ENCODE results near the gene ACOXL.

Gene ACOXL

GRCh38 chr2:110799376-110799775, 67.0 kb downstream of the ACOXL start:
- no peak for DNase-seq

DNA sequence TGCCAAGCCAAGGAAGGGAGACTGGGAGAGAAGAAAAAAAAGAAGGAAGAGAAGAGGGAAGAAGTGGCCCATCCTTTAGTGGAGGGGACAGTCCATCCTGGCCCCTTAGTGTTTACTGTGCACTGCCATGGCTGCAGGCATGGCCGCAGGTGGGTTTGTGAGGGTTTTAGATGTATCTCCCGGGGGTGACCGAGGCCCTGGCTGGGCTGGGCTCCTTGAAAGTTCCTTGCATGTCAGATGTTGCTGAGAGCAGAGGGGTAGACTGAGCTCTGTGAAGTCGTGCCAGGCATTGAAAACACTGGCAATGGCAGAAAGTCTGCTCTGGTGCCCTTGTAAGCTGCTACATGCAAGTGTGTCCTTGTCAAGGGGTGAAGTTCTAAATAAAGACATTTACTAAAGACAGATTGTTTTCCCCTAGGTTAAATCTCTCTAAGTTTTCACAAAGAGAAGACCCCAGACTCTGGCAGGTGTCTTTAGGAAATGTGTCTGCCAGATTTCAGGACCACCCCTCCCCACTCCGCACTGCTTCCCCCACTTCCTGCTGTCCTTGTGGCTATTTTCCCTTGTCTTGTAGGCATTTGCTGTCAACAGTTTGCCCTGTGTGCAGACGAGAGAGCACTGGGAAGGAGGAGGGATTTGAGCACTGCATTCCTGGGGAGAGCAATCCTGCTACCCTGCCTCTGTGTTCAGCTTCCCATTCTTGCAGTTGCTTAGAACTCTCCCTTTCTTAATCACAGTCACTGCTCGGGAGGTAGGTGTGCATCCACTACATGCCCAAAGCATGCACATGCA, 68.4 kb downstream of the ACOXL start:
- DNase-seq = no peak

DNA sequence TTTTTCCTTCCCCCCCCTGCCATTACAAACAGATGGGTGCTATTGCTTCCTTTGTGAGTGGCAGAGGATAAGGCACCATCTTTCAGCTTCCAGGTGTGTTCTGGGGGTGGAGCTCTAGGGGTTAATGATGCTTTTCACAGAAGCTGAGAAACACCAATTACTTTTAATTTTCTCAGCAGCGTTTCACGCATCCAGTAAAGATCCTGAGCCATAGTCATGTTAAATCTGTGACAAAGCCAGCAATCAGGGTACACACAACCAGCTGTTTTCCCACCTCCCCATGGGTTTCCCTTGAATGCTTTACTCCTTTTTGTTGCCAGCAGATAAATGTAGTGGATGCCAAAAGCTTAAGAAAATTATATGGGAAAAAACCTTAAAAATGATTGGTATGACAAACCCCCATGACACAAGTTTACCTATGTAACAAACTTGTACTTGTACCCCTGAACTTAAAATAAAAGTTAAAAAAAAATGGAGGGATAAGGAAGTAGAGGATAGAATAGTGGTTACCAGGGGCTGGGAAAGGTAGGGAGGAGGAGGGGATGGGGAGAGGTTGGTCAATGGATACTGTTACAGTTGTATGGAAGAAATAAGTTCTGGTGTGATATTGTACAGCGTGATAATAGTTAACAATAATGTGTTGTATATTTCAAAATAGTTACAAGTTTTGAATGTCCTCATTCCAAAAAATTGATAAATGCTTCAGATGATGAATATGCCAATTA, 70.0 kb downstream of the ACOXL start:
- no peak for DNase-seq

GRCh38 chr2:110804433-110804832, 72.1 kb downstream of the ACOXL start:
- DNase-seq = no peak

DNA sequence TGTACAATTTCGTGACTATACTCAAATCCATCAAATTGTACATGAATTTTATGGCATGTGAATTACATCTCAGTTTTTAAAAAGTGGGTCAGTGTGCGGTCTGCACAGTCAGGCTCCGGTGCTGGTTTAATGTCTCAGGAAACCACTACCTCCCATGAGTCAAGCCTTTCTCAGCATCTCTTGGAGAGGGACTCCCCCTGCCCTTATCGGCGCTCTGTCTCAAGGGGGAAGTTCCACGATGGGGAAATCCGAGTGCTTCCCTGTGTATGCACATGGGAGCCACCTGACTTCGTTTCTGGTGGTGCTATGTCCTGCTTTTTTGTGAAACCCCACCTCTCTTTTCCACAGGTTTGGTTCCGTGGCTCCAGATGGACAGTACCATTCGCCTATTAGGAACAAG, 72.5 kb downstream of the ACOXL start:
- DNase-seq = no peak

DNA sequence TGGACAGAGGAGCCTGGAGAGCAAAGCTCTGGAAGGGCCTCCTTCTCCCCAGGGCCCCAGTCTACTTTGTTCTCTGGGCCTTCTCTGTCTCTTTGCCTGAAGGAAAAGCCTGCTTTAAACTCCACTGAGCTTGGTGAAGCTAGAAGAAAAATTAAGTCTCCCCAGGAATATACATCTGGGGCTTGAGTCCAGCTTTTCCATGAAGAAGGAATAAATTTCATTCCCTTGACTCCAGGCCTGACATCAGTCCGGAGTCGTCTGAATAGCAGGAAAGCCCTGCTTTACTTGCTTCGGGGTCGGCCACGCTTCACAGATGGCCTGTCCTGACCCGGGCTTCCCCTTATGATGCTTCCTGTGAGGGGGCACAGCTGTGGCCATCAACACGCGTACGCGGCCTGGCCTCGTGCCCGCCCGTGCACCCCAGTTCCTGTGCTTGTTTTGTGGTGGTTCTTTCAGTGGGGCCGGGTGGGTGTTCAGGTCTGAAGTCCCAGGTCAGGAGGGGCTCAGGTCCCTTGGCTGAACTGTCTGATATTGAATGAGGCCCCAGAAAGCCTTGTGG, 73.6 kb downstream of the ACOXL start:
- DNase-seq = no peak

DNA sequence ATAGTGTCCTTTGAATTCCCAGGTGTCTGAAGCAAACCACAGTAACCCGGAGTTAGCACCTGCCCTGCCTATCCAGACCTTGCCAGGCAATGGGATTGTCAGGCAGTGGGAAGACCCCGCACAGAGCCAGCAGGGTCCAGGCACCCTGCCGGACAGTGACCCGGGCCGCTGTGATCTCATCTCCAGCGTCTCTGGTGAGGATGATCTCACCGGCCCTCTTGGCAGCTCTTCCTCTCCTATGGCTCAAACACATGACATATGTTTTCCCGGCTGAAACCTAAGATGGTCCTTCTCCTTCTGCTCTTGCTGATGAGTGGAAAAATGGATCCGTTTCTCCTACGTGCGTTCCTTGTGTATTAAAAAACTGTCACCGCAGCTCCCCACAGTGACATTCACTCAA, 75.1 kb downstream of the ACOXL start:
- no peak for DNase-seq

- DNase-seq = no peak
Observed at GRCh38 chr2:110810404-110810803, 78.0 kb downstream of the ACOXL start.

GRCh38 chr2:110812726-110813645, 80.6 kb downstream of the ACOXL start:
- DNase-seq = no peak

DNA sequence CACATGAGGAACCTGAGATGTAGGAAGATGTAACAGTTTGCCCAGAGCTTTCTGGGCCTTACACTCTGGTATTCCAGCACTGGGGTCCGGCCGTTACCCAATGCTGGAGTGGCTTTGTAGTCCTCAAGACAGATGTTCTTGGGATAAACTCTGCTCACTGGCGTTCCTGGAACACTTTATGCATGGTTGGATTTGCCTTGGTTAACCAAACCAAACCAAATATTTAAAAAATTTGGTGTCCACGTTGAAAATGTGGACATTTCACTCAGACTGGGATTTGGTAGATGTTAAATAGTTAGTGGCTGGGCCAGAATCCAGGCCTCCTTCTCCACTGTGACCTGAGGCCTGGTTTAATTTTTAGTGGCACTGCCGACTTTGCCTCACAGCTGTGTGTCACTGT, 81.5 kb downstream of the ACOXL start:
- no peak for DNase-seq

DNA sequence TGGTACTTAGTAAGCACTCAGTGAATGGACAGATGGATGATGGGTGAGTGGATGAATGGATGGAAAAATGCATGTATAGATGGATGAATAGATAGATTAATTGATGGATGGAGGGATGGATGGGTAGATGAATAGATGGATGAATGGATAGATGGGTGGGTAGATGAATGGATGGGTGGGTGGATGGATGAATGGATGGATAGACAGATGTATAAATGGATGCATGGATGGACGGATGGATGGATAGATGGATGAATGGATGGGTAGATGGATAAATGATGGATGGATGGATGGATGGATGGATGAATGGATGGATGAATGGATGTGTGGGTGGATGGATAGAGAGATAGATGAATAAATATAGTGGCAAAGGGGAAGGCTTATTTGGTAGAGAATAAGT, 83.6 kb downstream of the ACOXL start:
- no peak for DNase-seq

- no peak for DNase-seq
Observed at GRCh38 chr2:110816404-110817365, 84.3 kb downstream of the ACOXL start.

DNA sequence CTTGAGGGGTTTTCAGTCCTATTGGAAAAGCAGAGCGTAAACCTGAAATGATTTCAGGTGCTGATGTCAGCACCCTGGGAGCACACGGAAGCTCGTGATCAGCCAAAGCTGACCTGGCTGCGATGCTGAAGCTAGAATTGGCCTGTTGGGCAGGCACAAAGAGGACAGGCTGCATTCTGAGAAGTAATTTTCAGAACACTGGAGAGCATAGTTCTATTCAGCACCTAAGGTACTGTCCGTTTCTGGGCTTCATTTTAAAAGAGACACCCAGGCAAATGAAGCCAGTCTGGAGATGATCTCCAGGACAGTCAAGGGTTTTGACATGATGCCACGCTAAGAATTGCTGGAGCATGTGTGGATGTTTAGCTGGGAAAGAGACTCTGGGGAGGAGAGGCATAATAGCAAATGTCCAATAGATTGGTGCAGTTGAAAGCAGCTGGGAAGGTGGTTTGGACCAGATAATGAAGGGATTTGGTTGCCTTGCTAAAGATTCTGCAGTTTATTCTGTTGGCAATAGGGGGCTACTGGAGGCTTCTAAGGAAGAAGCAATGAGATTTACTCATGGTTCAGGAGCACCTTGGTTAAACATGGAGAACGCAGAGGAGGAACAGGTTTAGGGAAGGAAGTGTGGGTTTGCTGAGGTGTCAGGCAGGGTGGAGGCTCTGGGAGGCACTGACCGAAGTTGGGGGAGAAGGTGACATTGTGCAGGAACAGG, 86.6 kb downstream of the ACOXL start:
- no peak for DNase-seq

DNA sequence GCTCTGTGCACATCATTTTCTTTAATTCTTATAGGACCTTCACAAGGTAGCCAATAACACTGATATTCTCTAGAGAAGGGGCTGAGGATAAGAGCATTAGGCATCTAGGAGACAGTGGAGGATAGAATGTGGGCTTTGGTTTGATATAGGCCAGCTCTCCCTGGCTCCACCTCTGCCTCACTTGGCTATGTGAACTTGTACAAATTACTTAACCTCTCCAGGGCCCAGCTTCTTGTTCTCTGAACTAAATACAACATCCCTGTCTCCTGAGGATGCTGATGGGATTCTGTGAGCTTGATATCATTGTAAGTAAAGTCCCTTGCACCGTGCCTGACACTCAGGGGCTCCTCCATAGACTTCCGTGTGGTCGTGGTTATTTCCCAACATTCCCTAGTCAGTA, 87.3 kb downstream of the ACOXL start:
- DNase-seq = no peak

DNA sequence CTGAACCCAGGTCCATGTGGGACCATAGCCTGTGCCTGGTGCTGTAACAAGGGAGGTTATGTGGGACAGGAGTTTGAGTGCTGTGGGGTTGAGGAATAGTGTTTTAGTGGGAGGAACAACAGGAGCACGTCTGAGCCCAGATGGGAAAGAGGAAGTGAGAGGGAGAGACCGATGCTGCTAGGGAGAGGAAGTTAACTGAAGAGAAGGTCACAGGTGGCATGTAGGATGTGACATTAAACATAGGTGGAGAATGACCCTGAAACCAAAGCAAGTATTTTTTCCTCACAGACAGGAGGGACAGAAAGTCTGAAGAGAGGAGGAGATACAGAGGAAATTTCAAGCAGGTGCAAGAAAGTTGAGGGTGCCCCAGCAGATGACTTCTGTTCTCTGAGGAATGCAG, 87.8 kb downstream of the ACOXL start:
- DNase-seq = no peak

- no peak for DNase-seq
Observed at GRCh38 chr2:110823165-110823564, 90.8 kb downstream of the ACOXL start.

- DNase-seq = no peak
Observed at GRCh38 chr2:110827511-110827910, 95.1 kb downstream of the ACOXL start.

DNA sequence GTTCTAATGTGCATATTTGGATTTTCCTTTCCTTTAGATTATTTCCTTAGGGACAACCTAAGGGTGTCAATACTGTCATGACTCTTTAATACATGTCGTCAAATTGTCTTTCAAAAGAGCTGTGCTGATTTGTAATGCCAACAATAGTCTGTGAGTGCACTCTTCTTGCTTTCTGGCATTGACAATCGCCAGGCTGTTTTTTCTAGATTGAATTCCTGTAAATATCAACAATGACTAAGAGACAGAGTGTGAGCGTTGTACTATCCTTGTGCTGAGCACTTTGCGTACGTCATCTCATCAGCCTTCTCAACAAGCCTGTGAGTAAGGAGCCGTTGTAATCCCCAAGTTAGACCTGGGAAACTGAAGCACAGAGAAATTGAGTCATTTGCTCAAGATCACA, 96.0 kb downstream of the ACOXL start:
- DNase-seq = no peak

DNA sequence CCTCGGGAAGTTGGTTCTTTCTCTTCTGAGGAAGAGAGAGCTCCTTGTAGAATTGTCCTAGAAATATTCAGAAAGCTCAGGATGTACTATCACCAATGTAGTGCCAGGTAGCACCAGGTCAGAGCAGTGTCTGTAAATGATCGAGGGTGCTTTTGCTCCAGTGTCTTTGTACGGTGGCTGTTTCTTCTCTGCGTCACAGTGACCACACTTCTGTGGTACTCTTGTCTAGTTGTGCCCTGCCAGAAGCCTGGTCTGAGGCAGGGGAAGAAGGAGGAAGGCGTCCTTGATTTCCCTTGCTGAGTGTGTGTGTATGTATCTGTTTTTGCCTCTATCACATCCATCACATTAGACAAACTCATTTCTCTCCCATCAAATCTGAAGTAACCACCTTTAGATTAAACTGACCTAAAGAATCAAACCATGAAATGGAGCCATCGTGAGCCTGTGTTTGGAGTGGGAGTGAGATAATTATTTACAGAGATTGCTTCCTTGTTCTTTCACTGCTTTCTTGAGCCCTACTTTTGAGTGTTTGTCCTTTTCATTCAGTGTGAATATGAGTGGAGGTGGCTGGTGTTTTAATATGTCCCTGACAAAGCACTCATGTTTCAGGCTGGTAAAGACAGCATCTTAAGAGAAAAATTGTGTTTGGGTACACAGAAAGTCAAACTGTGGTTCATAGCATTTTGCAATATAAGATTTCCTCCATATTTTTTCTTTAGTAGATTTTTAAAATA, 97.2 kb downstream of the ACOXL start:
- no peak for DNase-seq

GRCh38 chr2:110832740-110833139, 100.4 kb downstream of the ACOXL start:
- no peak for DNase-seq
